22Rv1 (cell line): Measurements from ENCODE around the gene SEPTIN5.

Experiments used
- ZFX ChIP-seq: fragments of 450-650 bp; IDR thresholded peaks from 2 replicates; pipeline ENCODE4 v1.6.1; 2017; ENCODE audit warnings: antibody characterized with exemption, borderline replicate concordance
- TF ChIP-seq, protein P1 (sequence below): fragments of 450-650 bp; IDR thresholded peaks from 2 replicates; pipeline ENCODE4 v1.5.1; 2017; ENCODE audit warnings: mild to moderate bottlenecking

DNA sequence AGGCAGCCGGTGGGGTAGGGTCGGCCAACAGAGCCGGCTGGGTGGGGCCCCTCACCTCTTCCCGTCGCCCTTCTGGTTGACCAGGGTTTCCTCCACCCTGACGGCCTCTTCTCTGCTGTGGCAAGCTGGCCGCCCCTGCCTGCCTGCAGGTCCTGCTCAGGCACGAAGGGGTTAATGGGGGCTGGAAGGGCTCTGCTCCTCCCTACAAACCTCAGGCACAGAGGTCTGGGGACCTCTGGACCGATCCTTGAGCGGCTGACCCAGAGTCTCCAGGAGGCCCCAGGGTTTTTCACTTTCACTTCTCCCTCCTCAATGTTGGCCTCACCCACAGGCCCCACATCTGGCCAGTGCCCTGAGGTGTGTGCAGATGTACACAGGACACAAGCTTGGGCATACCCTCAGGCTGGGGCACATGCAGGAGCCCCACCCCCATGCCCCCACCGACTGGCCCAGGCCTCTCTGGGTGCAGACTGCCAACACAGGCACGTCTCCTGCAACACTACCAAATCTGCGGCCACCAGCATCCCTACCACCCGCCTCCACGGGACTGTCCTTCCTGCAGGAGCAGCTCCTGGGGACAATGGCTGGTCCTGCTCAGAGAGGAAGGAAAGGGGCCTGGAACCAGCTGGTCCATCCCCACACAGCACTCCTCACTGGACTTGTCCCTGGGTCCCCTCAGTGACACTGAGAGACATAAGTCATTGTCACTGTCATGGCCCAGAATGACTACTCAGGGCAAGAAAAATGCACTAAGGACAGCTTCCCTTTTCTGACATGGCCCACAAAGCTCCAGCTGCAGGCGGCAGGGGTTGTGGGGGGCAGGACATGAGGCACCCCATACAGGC, 43.1 kb downstream of the SEPTIN5 start:
- TF ChIP-seq, protein P1, sequence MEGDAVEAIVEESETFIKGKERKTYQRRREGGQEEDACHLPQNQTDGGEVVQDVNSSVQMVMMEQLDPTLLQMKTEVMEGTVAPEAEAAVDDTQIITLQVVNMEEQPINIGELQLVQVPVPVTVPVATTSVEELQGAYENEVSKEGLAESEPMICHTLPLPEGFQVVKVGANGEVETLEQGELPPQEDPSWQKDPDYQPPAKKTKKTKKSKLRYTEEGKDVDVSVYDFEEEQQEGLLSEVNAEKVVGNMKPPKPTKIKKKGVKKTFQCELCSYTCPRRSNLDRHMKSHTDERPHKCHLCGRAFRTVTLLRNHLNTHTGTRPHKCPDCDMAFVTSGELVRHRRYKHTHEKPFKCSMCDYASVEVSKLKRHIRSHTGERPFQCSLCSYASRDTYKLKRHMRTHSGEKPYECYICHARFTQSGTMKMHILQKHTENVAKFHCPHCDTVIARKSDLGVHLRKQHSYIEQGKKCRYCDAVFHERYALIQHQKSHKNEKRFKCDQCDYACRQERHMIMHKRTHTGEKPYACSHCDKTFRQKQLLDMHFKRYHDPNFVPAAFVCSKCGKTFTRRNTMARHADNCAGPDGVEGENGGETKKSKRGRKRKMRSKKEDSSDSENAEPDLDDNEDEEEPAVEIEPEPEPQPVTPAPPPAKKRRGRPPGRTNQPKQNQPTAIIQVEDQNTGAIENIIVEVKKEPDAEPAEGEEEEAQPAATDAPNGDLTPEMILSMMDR: no peak
- TF ChIP-seq ZFX: no peak
